ENCODE data around the gene SMYD3. TPM values are rescaled to one million over a fixed set of nuclear protein-coding genes. Genes with fewer than 3 reads are reported as not detected.

Gene SMYD3
- polyA plus RNA-seq, 1 donor from 2014 or later, result 35.9 TPM

GRCh38 chr1:246200225-246200624 is 306.9 kb downstream of the SMYD3 start:
- H3K27ac Mint-ChIP-seq, result no peak overlapping the region
- H3K27me3 Mint-ChIP-seq, result no peaks in the 10 kb centered on the region
- peaks cover 6% of the 10 kb centered on the region for H3K36me3 Mint-ChIP-seq
- no peaks in the 10 kb centered on the region for H3K9me3 Mint-ChIP-seq
- no peak overlapping the region for H3K4me3 Mint-ChIP-seq
- no peaks in the 10 kb centered on the region for H3K4me1 Mint-ChIP-seq

DNA sequence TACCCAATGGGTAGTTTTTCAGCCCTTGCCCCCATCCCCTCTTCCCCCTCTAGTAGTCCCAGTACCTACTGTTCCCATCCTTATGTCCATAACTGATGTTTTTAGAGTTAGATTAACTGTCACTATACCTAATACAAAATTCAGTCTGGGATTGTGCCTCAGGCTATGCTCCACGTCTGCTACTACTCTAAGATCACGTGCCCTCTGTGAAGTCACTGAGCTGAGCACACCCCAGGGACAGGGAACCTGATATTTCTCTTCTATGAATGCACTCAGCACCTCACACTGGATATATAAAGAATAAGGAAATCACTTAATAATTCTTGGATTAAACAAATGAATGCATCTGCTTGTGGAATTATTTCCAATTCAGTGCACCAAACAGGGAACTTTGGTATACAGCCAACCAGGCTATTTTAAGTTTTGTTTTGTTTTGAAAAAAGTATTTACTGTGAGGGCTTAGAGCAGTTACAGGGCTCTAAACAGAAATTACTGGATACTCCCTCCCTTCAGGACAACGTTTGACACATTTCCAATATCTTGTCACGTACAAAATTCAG is 307.9 kb downstream of the SMYD3 start:
- Mint-ChIP-seq H3K4me1 (no peaks in the 10 kb centered on the region), H3K27ac (no peak overlapping the region), H3K4me3 (no peak overlapping the region), H3K9me3 (no peaks in the 10 kb centered on the region), H3K36me3 (peaks cover 8% of the 10 kb centered on the region), H3K27me3 (no peaks in the 10 kb centered on the region)

GRCh38 chr1:246198115-246198816 is 308.8 kb downstream of the SMYD3 start:
- Mint-ChIP-seq H3K4me1 (no peaks in the 10 kb centered on the region), H3K9me3 (no peaks in the 10 kb centered on the region)

GRCh38 chr1:246197076-246197475 is 310.0 kb downstream of the SMYD3 start:
- Mint-ChIP-seq H3K36me3 (peaks cover 16% of the 10 kb centered on the region), H3K27me3 (no peaks in the 10 kb centered on the region), H3K4me1 (no peaks in the 10 kb centered on the region), H3K4me3 (no peak overlapping the region), H3K27ac (no peak overlapping the region), H3K9me3 (no peaks in the 10 kb centered on the region)

More at GRCh38 chr1:246198115-246198816, 308.8 kb downstream of the SMYD3 start:
- H3K27ac Mint-ChIP-seq, result no peak overlapping the region
- peaks cover 10% of the 10 kb centered on the region for H3K36me3 Mint-ChIP-seq
- no peaks in the 10 kb centered on the region for H3K27me3 Mint-ChIP-seq
- no peak overlapping the region for H3K4me3 Mint-ChIP-seq

GRCh38 chr1:246195296-246195695 is 311.8 kb downstream of the SMYD3 start:
- no peaks in the 10 kb centered on the region for H3K9me3 Mint-ChIP-seq
- H3K27ac Mint-ChIP-seq, result no peak overlapping the region
- H3K27me3 Mint-ChIP-seq, result no peaks in the 10 kb centered on the region
- H3K4me1 Mint-ChIP-seq, result no peaks in the 10 kb centered on the region
- peaks cover 21% of the 10 kb centered on the region for H3K36me3 Mint-ChIP-seq
- no peak overlapping the region for H3K4me3 Mint-ChIP-seq

- Mint-ChIP-seq H3K27ac (no peak overlapping the region), H3K9me3 (no peaks in the 10 kb centered on the region), H3K27me3 (no peaks in the 10 kb centered on the region), H3K4me3 (no peak overlapping the region), H3K36me3 (peaks cover 20% of the 10 kb centered on the region), H3K4me1 (no peaks in the 10 kb centered on the region)
Measured at GRCh38 chr1:246193537-246193936, 313.5 kb downstream of the SMYD3 start.

- Mint-ChIP-seq H3K4me3 (no peak overlapping the region), H3K9me3 (no peaks in the 10 kb centered on the region), H3K27ac (no peak overlapping the region), H3K36me3 (peaks cover 17% of the 10 kb centered on the region), H3K4me1 (no peaks in the 10 kb centered on the region), H3K27me3 (no peaks in the 10 kb centered on the region)
Measured at GRCh38 chr1:246189126-246189525, 318.0 kb downstream of the SMYD3 start.

GRCh38 chr1:246187834-246188372 is 319.2 kb downstream of the SMYD3 start:
- Mint-ChIP-seq H3K36me3 (peaks cover 12% of the 10 kb centered on the region), H3K27ac (no peak overlapping the region), H3K4me1 (no peaks in the 10 kb centered on the region), H3K27me3 (no peaks in the 10 kb centered on the region), H3K9me3 (no peaks in the 10 kb centered on the region), H3K4me3 (no peak overlapping the region)

GRCh38 chr1:246184503-246184902 is 322.6 kb downstream of the SMYD3 start:
- peaks cover 2% of the 10 kb centered on the region for H3K36me3 Mint-ChIP-seq
- H3K4me1 Mint-ChIP-seq, result peaks cover 0 to 2% (median 2%) of the 10 kb centered on the region in 3 donors
- H3K9me3 Mint-ChIP-seq, result no peaks in the 10 kb centered on the region
- peak overlapping the region in 1 of 4 donors; percentile 20 for H3K4me3 Mint-ChIP-seq
- H3K27me3 Mint-ChIP-seq, result no peaks in the 10 kb centered on the region
- no peak overlapping the region for H3K27ac Mint-ChIP-seq

DNA sequence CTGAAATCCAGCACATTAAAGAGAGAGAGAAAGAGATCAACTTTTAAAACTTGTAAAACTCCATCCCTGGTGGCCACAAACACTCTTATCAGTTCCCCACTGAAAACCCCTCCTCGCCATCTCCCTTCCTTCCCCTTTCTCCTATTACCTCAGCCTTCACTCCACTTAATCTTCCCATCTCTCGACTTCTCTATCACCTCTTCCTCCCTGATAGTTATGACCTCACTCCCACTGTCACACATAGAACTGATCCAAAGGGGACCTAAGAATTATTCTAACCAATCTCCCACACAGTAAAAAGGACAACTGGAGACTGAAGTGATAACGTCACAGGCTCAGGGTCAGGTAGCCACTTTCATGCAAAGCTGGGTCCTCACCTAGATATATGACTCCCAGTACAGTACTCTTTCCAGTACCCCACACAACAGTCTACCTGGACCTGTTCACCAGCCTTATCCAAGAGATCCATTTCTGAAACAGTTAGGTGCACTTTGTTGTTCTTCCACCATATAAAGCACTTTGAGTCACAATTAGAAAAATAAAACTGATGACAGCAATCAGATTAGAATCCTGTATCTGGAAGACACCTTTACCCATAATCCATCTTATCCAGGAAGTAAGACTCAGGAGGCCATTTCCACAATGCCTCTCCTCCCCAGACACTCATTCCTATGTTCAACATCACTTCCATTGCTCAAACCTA is 324.8 kb downstream of the SMYD3 start:
- Mint-ChIP-seq H3K36me3 (peaks cover 7% of the 10 kb centered on the region), H3K27ac (peak overlapping the region in 1 of 3 donors; percentile 2), H3K4me3 (no peak overlapping the region), H3K4me1 (peaks cover 0 to 2% (median 2%) of the 10 kb centered on the region in 3 donors), H3K9me3 (no peaks in the 10 kb centered on the region), H3K27me3 (no peaks in the 10 kb centered on the region)

GRCh38 chr1:246181241-246181640 is 325.8 kb downstream of the SMYD3 start:
- H3K36me3 Mint-ChIP-seq, result peaks cover 8% of the 10 kb centered on the region

GRCh38 chr1:246179401-246179800 is 327.7 kb downstream of the SMYD3 start:
- H3K36me3 Mint-ChIP-seq, result peaks cover 8% of the 10 kb centered on the region
- no peak overlapping the region for H3K4me3 Mint-ChIP-seq
- H3K27ac Mint-ChIP-seq, result no peak overlapping the region
- no peaks in the 10 kb centered on the region for H3K27me3 Mint-ChIP-seq
- H3K9me3 Mint-ChIP-seq, result no peaks in the 10 kb centered on the region
- peaks cover 0 to 2% (median 2%) of the 10 kb centered on the region in 3 donors for H3K4me1 Mint-ChIP-seq

More at GRCh38 chr1:246181241-246181640, 325.8 kb downstream of the SMYD3 start:
- Mint-ChIP-seq H3K27ac (peak overlapping the region in 1 of 3 donors; percentile 40), H3K9me3 (no peaks in the 10 kb centered on the region), H3K27me3 (no peaks in the 10 kb centered on the region), H3K4me1 (peaks cover 0 to 2% (median 2%) of the 10 kb centered on the region in 3 donors), H3K4me3 (no peak overlapping the region)

GRCh38 chr1:246178717-246179311 is 328.3 kb downstream of the SMYD3 start:
- Mint-ChIP-seq H3K9me3 (no peaks in the 10 kb centered on the region), H3K27me3 (no peaks in the 10 kb centered on the region), H3K27ac (no peak overlapping the region), H3K36me3 (peaks cover 8% of the 10 kb centered on the region), H3K4me1 (peaks cover 0 to 2% (median 2%) of the 10 kb centered on the region in 3 donors), H3K4me3 (no peak overlapping the region)

DNA sequence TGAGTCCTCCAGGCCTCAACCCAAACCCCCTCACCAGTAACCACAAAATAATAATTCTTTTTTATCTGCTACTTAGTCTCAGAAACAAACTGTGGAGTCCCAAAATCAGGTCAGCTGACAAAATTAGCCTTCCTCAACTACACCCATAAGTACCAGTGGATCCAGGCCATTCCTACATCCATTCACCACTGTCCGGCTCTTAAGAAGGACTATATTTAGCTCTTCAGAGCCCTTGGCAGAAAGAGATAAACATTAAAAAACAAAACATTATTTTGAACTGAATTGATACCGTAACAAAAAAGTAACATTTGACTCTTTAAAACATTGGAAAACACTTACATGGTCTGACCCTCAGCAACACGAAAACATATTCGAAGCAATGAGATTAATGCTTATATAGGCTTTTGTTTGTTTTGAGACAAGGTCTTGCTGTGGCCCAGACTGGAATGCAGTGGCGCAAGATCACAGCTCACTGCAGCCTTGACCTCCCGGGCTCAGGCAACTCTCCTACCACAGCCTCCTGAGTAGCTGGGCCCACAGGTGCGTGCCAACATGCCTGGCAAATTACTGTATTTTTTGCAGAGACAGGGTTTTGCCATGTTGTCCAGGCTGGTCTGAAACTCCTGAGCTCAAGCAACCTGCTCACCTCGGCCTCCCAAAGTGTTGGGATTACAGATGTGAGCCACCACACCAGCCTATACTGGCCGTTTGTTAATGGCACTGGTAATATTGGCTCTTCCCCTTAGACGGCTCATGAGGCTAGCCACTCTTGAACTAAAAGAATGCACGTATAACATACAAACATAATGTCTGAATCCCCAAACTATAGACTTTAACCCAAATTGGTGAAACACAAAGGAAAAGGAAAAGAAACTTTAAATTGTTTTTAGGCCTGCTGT is 330.7 kb downstream of the SMYD3 start:
- Mint-ChIP-seq H3K36me3 (peaks cover 11% of the 10 kb centered on the region), H3K27me3 (no peaks in the 10 kb centered on the region), H3K4me1 (no peaks in the 10 kb centered on the region), H3K27ac (peak overlapping the region in 1 of 3 donors; percentile 57), H3K9me3 (no peaks in the 10 kb centered on the region), H3K4me3 (no peak overlapping the region)
